DND-41 (cell line): ENCODE measurements around the gene CACNA1I.

Experiments
- CTCF ChIP-seq: IDR thresholded peaks from 2 replicates; pipeline ENCODE4 v1.5.1; 2012; ENCODE audit warnings: borderline replicate concordance, low read length, moderate library complexity, mild to moderate bottlenecking; ENCODE audit not compliant: poor library complexity, severe bottlenecking; ENCODE audit errors: extremely low read depth
- EZH2 ChIP-seq: IDR thresholded peaks from 3 replicates; pipeline ENCODE4 v1.6.1; 2012; ENCODE audit warnings: borderline replicate concordance, low read depth, mild to moderate bottlenecking, moderate library complexity, low read length, inconsistent platforms; ENCODE audit not compliant: severe bottlenecking

DNA sequence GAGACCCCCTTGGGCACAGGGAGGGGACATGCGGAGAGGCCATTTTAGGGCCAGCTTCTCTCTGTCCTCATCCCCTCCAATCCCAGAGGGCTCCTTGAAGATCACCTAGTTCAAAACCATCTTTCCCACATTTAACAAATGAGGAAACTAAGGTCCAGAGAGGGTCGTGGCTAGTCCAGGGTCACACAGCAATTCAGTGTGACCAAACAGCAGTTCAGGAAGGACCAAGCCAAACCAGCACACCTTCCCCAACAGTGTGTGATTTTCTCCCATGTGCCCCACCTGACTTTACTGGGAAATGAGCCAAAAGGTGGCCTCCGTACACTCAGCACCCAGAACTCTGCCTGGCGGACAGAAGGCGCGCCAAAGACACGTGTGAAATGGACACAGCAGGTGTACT, 51.3 kb downstream of the CACNA1I start:
- TF ChIP-seq CTCF (no peak), EZH2 (no peak)
